GM18867 (cell line): ENCODE results near the gene FABP2.
"Not testable (repeated sequence)": the region's sequence is repeated elsewhere in the genome, so short reads cannot be mapped to it uniquely, and the experiment has no call there.

ENCODE experiments used
- ATAC-seq: cut with Tn5 transposase; IDR thresholded peaks from one replicate; pipeline ENCODE4 v1.9.1; 2021; ENCODE audit warnings: mild to moderate bottlenecking, moderate library complexity; ENCODE audit not compliant: unreplicated experiment

FABP2 gene

GRCh38 chr4:119321921-119322687 is at the start of gene FABP2:
FABP2 (minus strand) TSS chr4:119322138; CDS start chr4:119322102, 36 bp downstream.
- ATAC-seq: no peak

GRCh38 chr4:119370951-119371683 is 49.2 kb upstream of the FABP2 start:
- ATAC-seq: not testable (repeated sequence)

- peak; percentile 97 for ATAC-seq
Measured at GRCh38 chr4:119370392-119370791, 48.5 kb upstream of the FABP2 start.

GRCh38 chr4:119366802-119367201 is 44.9 kb upstream of the FABP2 start:
- ATAC-seq: not testable (repeated sequence)

GRCh38 chr4:119364203-119364602 is 42.3 kb upstream of the FABP2 start:
- ATAC-seq: not testable (repeated sequence)

GRCh38 chr4:119363372-119363771 is 41.4 kb upstream of the FABP2 start:
- ATAC-seq: not testable (repeated sequence)

GRCh38 chr4:119362413-119362812 is 40.5 kb upstream of the FABP2 start:
- ATAC-seq: not testable (repeated sequence)

- not testable (repeated sequence) for ATAC-seq
Measured at GRCh38 chr4:119359873-119360272, 37.9 kb upstream of the FABP2 start.

GRCh38 chr4:119356796-119357195 is 34.9 kb upstream of the FABP2 start:
- ATAC-seq: not testable (repeated sequence)

- not testable (repeated sequence) for ATAC-seq
Measured at GRCh38 chr4:119356041-119356440, 34.1 kb upstream of the FABP2 start.

- ATAC-seq: peak; percentile 72
Measured at GRCh38 chr4:119353364-119353763, 31.4 kb upstream of the FABP2 start.

GRCh38 chr4:119348169-119348568 is 26.2 kb upstream of the FABP2 start:
- not testable (repeated sequence) for ATAC-seq

- ATAC-seq: not testable (repeated sequence)
Measured at GRCh38 chr4:119343293-119343692, 21.4 kb upstream of the FABP2 start.

- ATAC-seq: not testable (repeated sequence)
Measured at GRCh38 chr4:119339895-119340294, 18.0 kb upstream of the FABP2 start.

- no peak for ATAC-seq
Measured at GRCh38 chr4:119337010-119337409, 15.1 kb upstream of the FABP2 start.

GRCh38 chr4:119336332-119336979 is 14.5 kb upstream of the FABP2 start:
- ATAC-seq: not testable (repeated sequence)

- no peak for ATAC-seq
Measured at GRCh38 chr4:119329835-119330620, 8.1 kb upstream of the FABP2 start.

- ATAC-seq: no peak
Measured at GRCh38 chr4:119328695-119329094, 6.8 kb upstream of the FABP2 start.

- ATAC-seq: no peak
Measured at GRCh38 chr4:119317990-119318389, 3.9 kb downstream of the FABP2 start.

GRCh38 chr4:119315036-119315435 is 6.9 kb downstream of the FABP2 start:
- ATAC-seq: no peak

- peak; percentile 83 for ATAC-seq
Measured at GRCh38 chr4:119314356-119314755, 7.6 kb downstream of the FABP2 start.
